C4-2B (cell line): ENCODE data around the gene PPP1R7.
"Not testable (repeated sequence)": the region's sequence is repeated elsewhere in the genome, so short reads cannot be mapped to it uniquely, and the experiment has no call there.

ENCODE experiments used
- H3K27ac ChIP-seq: fragments of 450-650 bp; 2 replicates; pipeline ENCODE4 v1.5.1; 2017
- ZFX ChIP-seq: fragments of 450-650 bp; IDR thresholded peaks from 2 replicates; pipeline ENCODE4 v1.6.1; 2017
- TF ChIP-seq, protein P1 (sequence below): fragments of 450-650 bp; conservative IDR thresholded peaks from 2 replicates; pipeline ENCODE4 v1.5.1; 2017; ENCODE audit warnings: mild to moderate bottlenecking

The PPP1R7 gene, protein sequence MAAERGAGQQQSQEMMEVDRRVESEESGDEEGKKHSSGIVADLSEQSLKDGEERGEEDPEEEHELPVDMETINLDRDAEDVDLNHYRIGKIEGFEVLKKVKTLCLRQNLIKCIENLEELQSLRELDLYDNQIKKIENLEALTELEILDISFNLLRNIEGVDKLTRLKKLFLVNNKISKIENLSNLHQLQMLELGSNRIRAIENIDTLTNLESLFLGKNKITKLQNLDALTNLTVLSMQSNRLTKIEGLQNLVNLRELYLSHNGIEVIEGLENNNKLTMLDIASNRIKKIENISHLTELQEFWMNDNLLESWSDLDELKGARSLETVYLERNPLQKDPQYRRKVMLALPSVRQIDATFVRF

DNA sequence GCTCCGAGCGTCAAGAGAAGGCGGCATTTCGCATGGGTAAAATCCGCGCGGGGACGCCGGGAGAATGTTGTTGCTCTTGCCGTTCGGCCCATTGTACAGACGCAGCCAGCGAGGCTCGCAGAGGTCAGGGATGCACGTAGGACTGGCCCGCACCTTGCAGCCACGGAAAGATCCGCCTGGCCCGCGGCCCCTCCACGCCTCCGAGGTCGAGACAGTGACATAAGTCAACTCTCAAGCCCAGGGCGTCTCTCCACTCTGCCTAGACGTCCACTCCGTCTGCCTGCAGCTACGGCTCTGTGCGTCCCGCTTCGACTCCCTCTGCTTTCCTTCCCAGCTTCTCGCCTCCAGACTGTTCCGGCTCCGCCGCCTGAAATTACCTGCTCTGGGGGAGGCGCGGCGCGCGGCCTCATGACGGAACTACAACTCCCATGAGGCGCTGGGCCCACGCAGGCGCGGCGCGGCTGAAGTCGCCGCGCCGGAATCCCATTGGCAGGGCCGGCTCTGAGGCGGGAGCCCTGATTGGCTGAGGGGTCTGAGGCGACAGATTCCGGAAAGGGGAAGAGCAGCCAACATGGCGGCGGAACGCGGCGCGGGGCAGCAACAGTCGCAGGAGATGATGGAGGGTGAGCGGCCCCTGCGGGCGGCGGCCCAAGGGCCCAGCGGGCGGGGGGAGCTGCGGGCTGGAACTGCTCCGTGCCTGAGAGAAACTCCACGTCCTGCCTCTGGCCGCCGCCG, at the start of gene PPP1R7:
PPP1R7 (plus strand) TSS at position 543 of the 735 bp plus-strand sequence; CDS start at position 572, 29 bp downstream.
- no peak for TF ChIP-seq ZFX
- TF ChIP-seq, protein P1, sequence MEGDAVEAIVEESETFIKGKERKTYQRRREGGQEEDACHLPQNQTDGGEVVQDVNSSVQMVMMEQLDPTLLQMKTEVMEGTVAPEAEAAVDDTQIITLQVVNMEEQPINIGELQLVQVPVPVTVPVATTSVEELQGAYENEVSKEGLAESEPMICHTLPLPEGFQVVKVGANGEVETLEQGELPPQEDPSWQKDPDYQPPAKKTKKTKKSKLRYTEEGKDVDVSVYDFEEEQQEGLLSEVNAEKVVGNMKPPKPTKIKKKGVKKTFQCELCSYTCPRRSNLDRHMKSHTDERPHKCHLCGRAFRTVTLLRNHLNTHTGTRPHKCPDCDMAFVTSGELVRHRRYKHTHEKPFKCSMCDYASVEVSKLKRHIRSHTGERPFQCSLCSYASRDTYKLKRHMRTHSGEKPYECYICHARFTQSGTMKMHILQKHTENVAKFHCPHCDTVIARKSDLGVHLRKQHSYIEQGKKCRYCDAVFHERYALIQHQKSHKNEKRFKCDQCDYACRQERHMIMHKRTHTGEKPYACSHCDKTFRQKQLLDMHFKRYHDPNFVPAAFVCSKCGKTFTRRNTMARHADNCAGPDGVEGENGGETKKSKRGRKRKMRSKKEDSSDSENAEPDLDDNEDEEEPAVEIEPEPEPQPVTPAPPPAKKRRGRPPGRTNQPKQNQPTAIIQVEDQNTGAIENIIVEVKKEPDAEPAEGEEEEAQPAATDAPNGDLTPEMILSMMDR: no peak
- peak within 1 kb of the TSS; percentile 92 for H3K27ac ChIP-seq

DNA sequence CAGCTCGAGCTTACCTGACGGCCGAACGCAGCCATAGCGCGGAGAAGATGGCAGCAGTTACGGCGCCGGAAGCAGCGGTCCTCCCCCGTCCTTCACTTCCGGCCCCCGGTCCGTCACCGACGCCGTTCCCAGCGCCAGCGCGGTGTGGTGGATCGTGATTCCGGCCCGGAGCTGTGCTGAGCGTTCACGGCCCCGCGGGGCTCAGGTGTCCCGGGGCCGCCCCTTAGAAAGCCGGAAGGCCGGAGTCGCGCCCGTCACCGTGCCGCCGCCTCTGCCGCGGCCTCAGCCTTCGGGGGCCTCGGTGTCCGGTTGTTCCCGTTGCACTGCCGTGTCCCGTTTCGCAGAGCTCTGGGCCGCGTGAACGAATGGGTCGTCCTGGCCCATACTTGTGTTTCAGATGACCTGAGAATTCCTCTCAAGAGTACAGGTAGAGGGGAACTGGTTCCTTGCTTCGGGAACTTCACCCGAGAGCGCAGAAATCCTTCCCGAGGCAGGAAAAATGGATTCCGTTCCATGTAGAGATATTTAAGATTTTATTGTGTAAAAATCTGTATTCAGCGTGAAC, 47.9 kb upstream of the PPP1R7 start, which contains the start of gene MTERF4:
MTERF4 (minus strand) TSS at position 49 of the 565 bp plus-strand sequence; CDS start at position 35, 14 bp downstream.
- TF ChIP-seq, protein P1: no peak
- peak; percentile 73 for TF ChIP-seq ZFX
- H3K27ac ChIP-seq: peak within 1 kb of the TSS; percentile 92

DNA sequence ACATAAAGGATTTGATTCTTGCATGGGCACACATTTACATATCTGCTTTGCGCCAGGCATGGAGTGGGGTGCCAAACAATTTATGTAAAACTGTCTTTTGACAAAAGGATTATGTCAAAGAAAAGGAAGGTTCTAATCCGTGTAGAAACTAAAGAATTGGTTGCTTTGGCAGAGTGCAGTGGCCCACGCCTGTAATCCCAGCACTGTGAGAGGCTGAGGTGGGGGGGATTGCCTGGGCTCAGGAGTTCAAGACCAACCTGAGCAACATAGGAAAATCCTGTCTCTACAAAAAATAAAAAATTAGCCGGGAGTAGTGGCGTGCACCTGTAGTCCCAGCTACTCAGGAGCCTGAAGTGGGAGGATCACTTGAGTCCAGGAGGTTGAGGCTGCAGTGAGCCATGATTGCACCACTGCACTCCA, 47.1 kb upstream of the PPP1R7 start:
- no peak for TF ChIP-seq ZFX
- TF ChIP-seq, protein P1: no peak
- H3K27ac ChIP-seq: peak overlapping the region; percentile 92

DNA sequence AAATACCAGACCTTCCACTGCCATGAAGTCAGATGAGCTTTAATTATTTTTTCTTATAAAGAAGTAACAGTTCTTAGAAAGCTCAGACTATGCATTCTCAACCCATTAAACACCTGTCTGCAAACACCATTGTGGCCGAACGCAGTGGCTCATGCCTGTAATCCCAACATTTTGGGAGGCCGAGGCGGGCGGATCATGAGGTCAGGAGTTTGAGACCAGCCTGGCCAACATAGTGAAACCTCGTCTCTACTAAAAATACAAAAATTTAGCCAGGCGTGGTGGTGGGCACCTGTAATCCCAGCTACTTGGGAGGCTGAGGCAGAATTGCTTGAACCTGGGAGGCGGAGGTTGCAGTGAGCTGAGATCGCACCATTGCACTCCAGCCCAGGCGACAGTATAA, 45.7 kb upstream of the PPP1R7 start:
- not testable (repeated sequence) for H3K27ac ChIP-seq

DNA sequence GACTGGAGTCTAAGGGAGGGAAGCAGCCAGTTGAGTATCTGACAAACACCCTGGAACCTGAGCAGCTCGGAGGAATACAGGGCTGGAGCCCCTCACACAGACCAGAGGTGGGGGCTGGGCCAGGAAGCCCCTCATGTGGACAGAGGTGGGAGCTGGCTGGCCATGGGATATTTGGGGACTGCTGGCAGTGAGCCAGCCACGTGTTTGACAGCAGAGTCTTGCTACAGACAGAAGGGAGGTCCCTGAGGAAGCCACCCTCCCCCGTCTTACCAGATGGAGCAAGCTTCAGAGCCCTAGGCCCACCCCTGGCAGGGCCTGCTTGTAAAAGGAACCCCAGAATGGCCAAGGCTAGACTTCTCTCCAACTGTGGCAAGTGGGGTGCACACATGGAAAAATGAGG, 44.6 kb upstream of the PPP1R7 start:
- TF ChIP-seq, protein P1: no peak
- TF ChIP-seq ZFX: no peak
- H3K27ac ChIP-seq: no peak overlapping the region

DNA sequence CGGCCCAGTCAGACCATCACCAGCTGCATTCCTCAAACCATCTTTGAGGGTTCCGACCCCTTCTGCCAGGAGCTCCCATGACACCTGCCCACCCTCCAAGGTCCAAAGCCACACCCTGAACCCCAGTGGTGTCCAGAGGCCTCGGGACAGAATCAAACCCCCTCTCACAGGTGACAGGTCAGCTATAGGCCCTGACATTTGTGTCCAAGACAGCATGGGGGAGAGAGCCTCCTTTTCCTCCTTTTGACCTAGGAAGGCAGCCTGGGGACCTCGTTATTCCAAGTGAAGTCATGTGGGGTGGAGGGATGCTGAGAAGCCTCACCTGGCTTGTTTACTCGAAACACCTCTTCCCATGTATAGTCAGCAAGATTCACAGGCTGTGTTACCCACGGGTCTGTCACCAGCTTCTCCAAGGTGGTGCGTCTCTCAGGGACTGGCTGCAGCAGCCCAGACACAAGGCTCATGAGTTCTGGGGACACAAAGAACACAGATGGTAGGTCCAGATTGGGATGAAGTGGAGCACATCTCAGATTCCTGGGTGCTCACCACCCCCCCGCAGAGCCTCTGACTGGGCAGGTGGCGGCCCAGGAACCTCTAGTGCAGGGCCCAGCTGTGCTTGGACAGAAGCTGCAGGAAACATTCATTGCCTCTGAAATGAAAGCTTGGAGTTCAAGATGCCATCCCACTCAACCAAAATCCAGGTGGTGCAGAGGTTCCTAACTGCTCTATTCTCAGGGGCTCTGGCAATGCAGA, 43.1 kb upstream of the PPP1R7 start:
- H3K27ac ChIP-seq: no peak overlapping the region
- TF ChIP-seq, protein P1: no peak
- no peak for TF ChIP-seq ZFX
